Ascending aorta (tissue), 2 donors: ENCODE data around the gene CARMIL1. TPM values are rescaled to one million over a fixed set of nuclear protein-coding genes. Genes with fewer than 3 reads are reported as not detected.

Experiments
- DNase-seq, 2 donors: peaks; one replicate each; pipeline ENCODE4 v3.0.0-alpha.2; 2019; ENCODE audit warnings: low spot score in 2 of 2
- H3K27ac ChIP-seq, 2 donors: fragments of 200-600 bp; sonication (generic); one replicate each; pipeline ENCODE4 v1.5.1; 2016 to 2017; ENCODE audit warnings: mild to moderate bottlenecking in 1 of 2
- H3K27me3 ChIP-seq: fragments of 200-600 bp; sonication (generic); one replicate; pipeline ENCODE4 v1.5.1; 2017
- H3K36me3 ChIP-seq, 2 donors: fragments of 200-600 bp; sonication (generic); one replicate each; pipeline ENCODE4 v1.5.1; 2016
- H3K4me1 ChIP-seq, 2 donors: fragments of 200-600 bp; sonication (generic); one replicate each; pipeline ENCODE4 v1.5.1; 2016 to 2017; ENCODE audit warnings: mild to moderate bottlenecking in 1 of 2
- H3K4me3 ChIP-seq, 2 donors: fragments of 200-600 bp; sonication (generic); one replicate each; pipeline ENCODE4 v1.5.1; 2016 to 2017; ENCODE audit warnings: mild to moderate bottlenecking in 1 of 2
- H3K9me3 ChIP-seq, 2 donors: fragments of 200-600 bp; sonication (generic); one replicate each; pipeline ENCODE4 v1.5.1; 2016
- CTCF ChIP-seq, 3 experiments: fragments of 200-600 bp in 2 of 3; fragments of 450-650 bp in 1 of 3; sonication (generic) in 2 of 3; IDR thresholded peaks; one replicate each; pipeline ENCODE4 v1.5.1; 2016 to 2019; ENCODE audit warnings: antibody characterized with exemption in 3 of 3, mild to moderate bottlenecking in 1 of 3, moderate library complexity in 1 of 3
- intact Hi-C: fragments of 100-400 bp; cut with DNase I; formaldehyde crosslinking; loops from one replicate; pipeline ENCODE4 v1.15.1; 2023
- total RNA-seq: library from RNA; depleted of rRNA; stranded (reverse); fragments of >200 nt; gene quantifications from one replicate; pipeline ENCODE4 v1.1.0, GENCODE V29; 2016

The CARMIL1 gene
- total RNA-seq, 1 donor from 2014 or later, result 16.1 TPM

- H3K27ac ChIP-seq, result no peak overlapping the region
- DNase-seq, result no peak
- no peak for TF ChIP-seq CTCF (IDR thresholded peaks at IDR 0.05)
- no peaks in the 10 kb centered on the region for H3K36me3 ChIP-seq
- peaks cover 7 to 78% of the 10 kb centered on the region in 2 donors for H3K4me1 ChIP-seq
- H3K27me3 ChIP-seq, result no peaks in the 10 kb centered on the region
- no peaks in the 10 kb centered on the region for H3K9me3 ChIP-seq
- intact Hi-C loops, result no loop called here
- H3K4me3 ChIP-seq, result no peak overlapping the region
These were observed 135.0 kb downstream of the CARMIL1 start for GRCh38 chr6:25414168-25414567.

- Histone ChIP-seq H3K9me3 (no peaks in the 10 kb centered on the region), H3K27me3 (no peaks in the 10 kb centered on the region), H3K4me1 (peaks cover 7 to 78% of the 10 kb centered on the region in 2 donors), H3K27ac (no peak overlapping the region), H3K4me3 (no peak overlapping the region), H3K36me3 (no peaks in the 10 kb centered on the region)
- intact Hi-C loops, result no loop called here
- DNase-seq, result no peak
- TF ChIP-seq CTCF (IDR thresholded peaks at IDR 0.05), result no peak
These were observed 135.6 kb downstream of the CARMIL1 start for GRCh38 chr6:25414755-25415154.

- Histone ChIP-seq H3K27ac (no peak overlapping the region), H3K4me3 (no peak overlapping the region), H3K9me3 (no peaks in the 10 kb centered on the region), H3K27me3 (no peaks in the 10 kb centered on the region), H3K36me3 (peaks cover 3 to 4% of the 10 kb centered on the region in 2 donors), H3K4me1 (peaks cover 7 to 73% of the 10 kb centered on the region in 2 donors)
- TF ChIP-seq CTCF (IDR thresholded peaks at IDR 0.05), result no peak
- intact Hi-C loops, result no loop called here
- DNase-seq, result no peak
These were observed 136.1 kb downstream of the CARMIL1 start for GRCh38 chr6:25415274-25415673.

- no peak overlapping the region for H3K27ac ChIP-seq
- intact Hi-C loops, result no loop called here
These were observed 136.5 kb downstream of the CARMIL1 start for GRCh38 chr6:25415701-25416100.

GRCh38 chr6:25417046-25417605, 138.0 kb downstream of the CARMIL1 start:
- Histone ChIP-seq H3K27me3 (no peaks in the 10 kb centered on the region), H3K36me3 (peaks cover 4 to 5% of the 10 kb centered on the region in 2 donors), H3K4me3 (no peak overlapping the region), H3K4me1 (peaks cover 7 to 62% of the 10 kb centered on the region in 2 donors), H3K9me3 (no peaks in the 10 kb centered on the region), H3K27ac (no peak overlapping the region)
- no peak for TF ChIP-seq CTCF (IDR thresholded peaks at IDR 0.05)
- DNase-seq, result no peak
- intact Hi-C loops, result no loop called here

More at GRCh38 chr6:25415701-25416100, 136.5 kb downstream of the CARMIL1 start:
- Histone ChIP-seq H3K4me3 (no peak overlapping the region), H3K27me3 (no peaks in the 10 kb centered on the region), H3K9me3 (no peaks in the 10 kb centered on the region), H3K4me1 (peaks cover 7 to 69% of the 10 kb centered on the region in 2 donors), H3K36me3 (peaks cover 4 to 5% of the 10 kb centered on the region in 2 donors)
- no peak for TF ChIP-seq CTCF (IDR thresholded peaks at IDR 0.05)
- no peak for DNase-seq
